GM18868 (cell line): ENCODE measurements around the gene PLXNA3.

Source experiments
- ATAC-seq: cut with Tn5 transposase; IDR thresholded peaks from one replicate; pipeline ENCODE4 v1.9.1; 2021; ENCODE audit warnings: mild to moderate bottlenecking, moderate library complexity; ENCODE audit not compliant: unreplicated experiment

The PLXNA3 gene

GRCh38 chrX:154457491-154458115, 478 bp upstream of the PLXNA3 start:
- peak; percentile 70 for ATAC-seq

- no peak for ATAC-seq
Observed at GRCh38 chrX:154458954-154459778, 1.1 kb downstream of the PLXNA3 start.

- no peak for ATAC-seq
Observed at GRCh38 chrX:154459832-154460231, 1.8 kb downstream of the PLXNA3 start.

- no peak for ATAC-seq
Observed at GRCh38 chrX:154460326-154460725, 2.2 kb downstream of the PLXNA3 start.

DNA sequence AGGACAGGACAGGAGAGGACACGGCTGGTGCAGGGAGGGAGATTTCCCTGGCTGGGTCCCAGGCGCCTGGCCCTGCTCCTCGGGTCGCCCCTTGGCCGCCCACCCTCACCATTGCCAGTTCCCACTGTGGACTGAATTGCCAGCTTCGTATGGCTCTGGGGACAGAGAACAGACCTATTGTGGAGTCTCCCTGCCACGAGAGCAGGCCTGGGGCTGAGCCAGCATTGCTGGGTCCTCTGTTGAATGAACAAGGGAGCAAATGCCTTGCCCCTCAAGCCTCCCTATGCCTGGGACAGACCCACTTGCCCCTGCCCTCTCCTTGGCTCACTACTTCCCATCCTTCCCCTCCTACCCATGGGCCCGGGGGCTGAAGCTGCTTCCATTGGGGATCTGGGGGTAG, 4.3 kb downstream of the PLXNA3 start:
- no peak for ATAC-seq

DNA sequence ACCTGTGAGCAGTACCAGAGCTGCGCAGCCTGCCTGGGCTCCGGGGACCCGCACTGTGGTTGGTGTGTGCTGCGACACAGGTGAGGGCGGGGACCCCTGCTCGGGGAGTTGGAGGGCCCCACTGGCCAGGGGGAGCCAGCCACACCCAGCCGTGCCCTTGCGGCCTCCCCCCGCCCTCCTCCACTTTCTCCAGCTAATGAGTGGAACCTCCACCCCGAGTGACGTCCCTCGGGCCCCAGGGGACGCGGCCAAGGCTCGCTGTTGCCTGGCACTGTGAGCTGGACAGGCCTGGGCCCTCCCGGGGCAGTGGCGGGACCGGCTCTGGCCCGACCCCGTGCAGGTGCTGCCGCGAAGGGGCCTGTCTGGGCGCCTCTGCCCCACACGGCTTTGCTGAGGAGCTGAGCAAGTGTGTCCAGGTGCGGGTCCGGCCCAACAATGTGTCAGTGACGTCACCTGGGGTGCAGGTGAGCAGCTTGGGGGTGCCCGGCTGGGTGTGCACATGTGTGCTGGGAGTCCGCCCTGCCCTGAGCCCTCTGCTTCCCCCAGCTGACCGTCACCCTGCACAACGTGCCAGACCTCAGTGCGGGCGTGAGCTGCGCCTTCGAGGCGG, 5.6 kb downstream of the PLXNA3 start:
- ATAC-seq = no peak

GRCh38 chrX:154464806-154465365, 6.8 kb downstream of the PLXNA3 start:
- no peak for ATAC-seq

GRCh38 chrX:154465601-154466000, 7.5 kb downstream of the PLXNA3 start:
- no peak for ATAC-seq

DNA sequence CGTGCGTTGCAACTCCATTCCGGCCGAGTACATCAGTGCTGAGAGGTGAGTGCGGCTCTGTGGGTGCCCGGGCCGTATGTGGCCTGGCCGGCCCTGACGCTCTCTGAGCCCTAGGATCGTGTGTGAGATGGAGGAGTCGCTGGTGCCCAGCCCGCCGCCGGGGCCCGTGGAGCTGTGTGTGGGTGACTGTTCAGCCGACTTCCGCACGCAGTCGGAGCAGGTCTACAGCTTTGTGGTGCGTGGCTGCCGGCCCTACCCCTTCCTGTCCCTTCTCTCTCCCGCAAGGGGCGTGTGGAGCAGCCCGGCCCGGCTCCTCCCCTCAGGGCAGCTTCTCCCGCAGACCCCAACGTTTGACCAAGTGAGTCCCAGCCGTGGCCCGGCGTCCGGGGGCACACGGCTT, 8.0 kb downstream of the PLXNA3 start:
- no peak for ATAC-seq

- ATAC-seq = no peak
Observed at GRCh38 chrX:154466907-154467306, 8.8 kb downstream of the PLXNA3 start.

DNA sequence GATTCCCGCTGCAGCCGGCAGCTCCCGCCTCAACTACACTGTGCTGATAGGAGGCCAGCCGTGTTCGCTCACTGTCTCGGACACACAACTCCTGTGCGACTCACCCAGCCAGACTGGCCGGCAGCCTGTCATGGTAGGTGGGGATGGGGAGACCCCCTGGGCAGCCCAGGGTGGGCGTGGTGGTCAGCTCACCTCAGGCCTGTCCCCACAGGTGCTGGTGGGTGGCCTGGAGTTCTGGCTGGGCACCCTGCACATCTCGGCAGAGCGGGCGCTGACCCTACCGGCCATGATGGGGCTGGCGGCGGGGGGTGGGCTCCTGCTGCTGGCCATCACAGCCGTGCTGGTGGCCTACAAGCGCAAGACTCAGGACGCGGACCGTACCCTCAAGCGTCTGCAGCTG, 9.5 kb downstream of the PLXNA3 start:
- ATAC-seq = no peak

- ATAC-seq = no peak
Observed at GRCh38 chrX:154468217-154468616, 10.1 kb downstream of the PLXNA3 start.

DNA sequence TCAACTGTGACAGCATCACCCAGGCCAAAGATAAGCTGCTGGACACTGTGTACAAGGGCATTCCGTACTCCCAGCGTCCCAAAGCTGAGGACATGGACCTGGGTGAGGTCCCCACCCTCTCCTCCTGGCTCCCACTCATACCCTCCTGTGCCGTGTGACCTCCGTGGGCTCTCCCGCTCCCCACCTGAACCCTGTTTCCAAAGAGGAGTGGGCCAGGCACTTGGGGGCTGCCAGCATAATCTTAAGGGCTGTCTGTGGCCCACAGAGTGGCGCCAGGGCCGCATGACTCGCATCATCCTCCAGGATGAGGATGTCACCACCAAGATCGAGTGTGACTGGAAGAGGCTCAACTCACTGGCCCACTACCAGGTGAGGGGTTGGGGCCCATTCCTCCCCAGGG, 11.0 kb downstream of the PLXNA3 start:
- ATAC-seq = no peak

- ATAC-seq = no peak
Observed at GRCh38 chrX:154469880-154470279, 11.8 kb downstream of the PLXNA3 start.

DNA sequence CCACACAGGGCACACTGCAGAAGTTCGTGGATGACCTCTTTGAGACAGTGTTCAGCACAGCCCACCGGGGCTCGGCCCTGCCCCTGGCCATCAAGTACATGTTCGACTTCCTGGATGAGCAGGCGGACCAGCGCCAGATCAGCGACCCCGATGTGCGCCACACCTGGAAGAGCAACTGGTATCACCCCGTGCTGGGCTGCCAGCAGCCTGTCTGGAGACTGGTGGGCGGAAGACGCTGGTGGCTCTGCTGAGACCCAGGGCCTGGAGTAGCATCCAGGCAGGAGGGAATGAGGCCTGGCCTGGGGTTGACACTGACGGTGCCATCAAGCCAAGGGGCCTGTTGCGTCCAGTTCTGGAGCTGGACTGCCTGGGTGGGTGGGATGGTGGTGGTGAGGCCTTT, 12.4 kb downstream of the PLXNA3 start:
- no peak for ATAC-seq

GRCh38 chrX:154470914-154471568, 13.0 kb downstream of the PLXNA3 start:
- no peak for ATAC-seq

DNA sequence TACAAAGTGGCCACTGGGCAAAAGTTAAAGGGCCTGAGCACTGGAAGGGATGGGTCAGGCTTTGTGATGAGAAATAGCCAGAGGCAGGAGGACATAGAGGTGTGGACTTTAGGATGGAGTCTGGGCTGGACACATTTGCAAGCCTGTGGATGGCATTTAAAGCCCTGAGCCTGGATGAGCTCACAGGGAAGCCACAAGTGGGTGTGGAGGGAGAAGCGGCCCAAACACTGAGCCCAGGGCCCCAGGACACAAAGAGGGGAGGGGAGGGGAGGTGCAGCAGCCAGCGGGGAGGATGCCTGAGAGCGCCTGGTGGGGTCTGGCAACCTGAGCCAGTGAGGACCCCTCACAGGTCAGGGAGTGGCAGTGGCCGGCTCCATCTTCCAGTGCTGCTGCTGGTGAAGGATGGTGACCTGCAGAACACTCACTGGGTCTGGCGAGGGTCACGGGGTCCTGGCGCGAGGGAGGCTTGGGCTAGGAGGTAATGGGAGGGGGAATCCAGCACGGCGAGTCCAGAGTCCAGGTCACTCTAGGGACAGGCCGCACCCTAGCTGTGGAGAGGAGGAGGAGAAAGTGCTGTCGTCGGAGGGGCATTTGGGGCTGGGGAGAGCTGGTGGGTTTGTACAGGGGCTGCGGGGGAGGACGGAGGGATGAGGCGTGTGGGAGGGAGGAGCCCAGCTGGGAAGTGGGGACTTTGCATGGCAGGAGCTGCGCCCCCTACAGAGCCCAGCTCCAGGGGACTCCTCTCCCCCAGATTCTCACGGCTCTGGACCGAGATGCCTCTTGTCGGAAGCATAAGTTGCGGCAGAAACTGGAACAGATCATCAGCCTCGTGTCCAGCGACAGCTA, 14.0 kb downstream of the PLXNA3 start:
- no peak for ATAC-seq

DNA sequence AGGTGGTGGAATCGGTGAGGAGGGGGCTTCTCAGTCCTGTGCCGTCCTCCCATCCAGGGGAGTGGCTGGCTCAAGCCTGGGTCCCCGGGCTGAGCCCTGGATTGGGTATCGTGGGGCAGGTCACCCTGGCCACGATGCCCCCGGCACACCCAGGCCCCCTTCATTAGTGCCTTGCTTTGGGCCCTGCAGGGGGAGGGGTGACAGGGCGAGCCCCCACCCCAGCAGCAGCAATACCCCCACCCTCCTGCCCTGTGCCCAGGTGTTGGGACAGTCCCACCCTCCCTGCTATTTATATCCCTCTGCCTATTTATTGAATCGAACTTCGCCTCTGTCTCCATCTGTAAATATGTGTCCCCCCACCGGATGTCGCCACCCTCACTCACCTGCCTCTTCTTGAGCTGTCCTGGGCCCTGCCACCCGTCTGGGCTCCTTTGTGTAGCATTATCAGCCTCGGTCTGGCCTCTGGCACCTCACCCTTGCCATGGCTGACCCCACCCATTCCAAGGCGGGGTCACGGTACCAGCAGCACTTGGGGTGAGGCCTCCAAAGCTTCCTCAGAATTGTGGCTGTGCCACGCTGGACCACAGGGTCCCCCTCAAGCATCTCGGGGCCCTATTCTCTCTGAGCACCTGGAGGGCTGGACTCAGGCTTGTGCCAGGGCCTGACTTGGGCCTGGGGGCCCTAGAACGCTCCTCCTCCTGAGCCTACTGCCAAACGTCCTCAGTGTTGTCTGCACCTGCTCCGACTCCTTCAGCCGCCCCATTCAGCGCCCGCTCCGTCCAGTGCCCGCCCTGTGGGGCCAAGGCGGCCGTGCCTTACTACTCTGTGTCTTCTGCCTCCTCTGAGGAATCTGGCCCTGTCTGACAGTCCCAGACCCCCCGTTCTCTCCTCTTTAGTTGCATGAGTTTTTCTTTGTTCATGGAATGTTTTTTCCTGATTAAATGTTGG, 14.9 kb downstream of the PLXNA3 start:
- ATAC-seq = no peak

DNA sequence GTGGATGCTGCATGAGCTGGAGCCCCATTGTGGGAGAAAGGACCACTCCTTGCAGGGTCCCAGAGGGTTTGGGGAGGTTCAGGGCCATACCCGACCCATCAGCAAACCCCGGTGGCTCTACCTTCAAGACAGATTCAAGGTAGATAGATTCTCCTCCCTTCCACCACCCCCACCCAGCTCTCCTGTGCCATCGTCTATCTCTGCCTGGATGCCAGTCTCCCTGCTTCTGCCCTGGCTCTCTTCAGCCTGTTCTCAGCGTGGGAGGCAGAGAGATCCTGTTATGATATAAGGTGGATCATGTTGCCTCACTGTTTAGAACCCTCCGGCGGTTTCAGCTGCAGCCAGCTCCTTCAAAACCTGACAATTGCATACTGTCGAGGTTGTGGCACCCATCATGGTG, 15.6 kb downstream of the PLXNA3 start:
- ATAC-seq = no peak
